Measurements from ENCODE around the gene SUPT3H. TPM values are rescaled to one million over a fixed set of nuclear protein-coding genes. Genes with fewer than 3 reads are reported as not detected.

Gene SUPT3H
- total and polyA plus RNA-seq, 4 donors = 0.85 to 4.8 (median 2.4) TPM

- no peak for TF ChIP-seq CTCF (IDR thresholded peaks at IDR 0.05; ENCODE audit: low read depth, low read length, missing input control)
These were observed 265.0 kb downstream of the SUPT3H start (continued) for GRCh38 chr6:45112711-45113110.

GRCh38 chr6:45109551-45109950 lies 268.2 kb downstream of the SUPT3H start:
- no peak for TF ChIP-seq RAD21 (IDR thresholded peaks at IDR 0.05)
- no peak for TF ChIP-seq FOXA2 (IDR thresholded peaks at IDR 0.05)
- TF ChIP-seq RXRA (IDR thresholded peaks at IDR 0.05) = no peak
- TF ChIP-seq JUND (IDR thresholded peaks at IDR 0.05) = no peak
- no peak for TF ChIP-seq REST (IDR thresholded peaks at IDR 0.05)
- TF ChIP-seq HNF4A (conservative IDR thresholded peaks at IDR 0.05) = no peak
- no peak for TF ChIP-seq EGR1 (IDR thresholded peaks at IDR 0.05; ENCODE audit: low read depth in 2 of 2)
- TF ChIP-seq HNF4G (IDR thresholded peaks at IDR 0.05) = no peak
- no peak for TF ChIP-seq SP1 (IDR thresholded peaks at IDR 0.05)
- TF ChIP-seq ATF3 (IDR thresholded peaks at IDR 0.05) = no peak
- no peak for TF ChIP-seq MAX (IDR thresholded peaks at IDR 0.05)
- TF ChIP-seq FOXA1 (IDR thresholded peaks at IDR 0.05) = no peak
- TF ChIP-seq TAF1 (conservative IDR thresholded peaks at IDR 0.05) = no peak
- TF ChIP-seq YY1 (IDR thresholded peaks at IDR 0.05) = no peak
- TF ChIP-seq CTCF (IDR thresholded peaks at IDR 0.05; ENCODE audit: low read depth, low read length, missing input control) = no peak
- no peak for TF ChIP-seq GABPA (IDR thresholded peaks at IDR 0.05 in 1 of 2, conservative IDR thresholded peaks at IDR 0.05 in 1 of 2)
- no peak for TF ChIP-seq NR2F2 (IDR thresholded peaks at IDR 0.05)
- TF ChIP-seq ZBTB33 (IDR thresholded peaks at IDR 0.05) = no peak
- no peak overlapping the region for H3K27ac ChIP-seq (ENCODE audit: low read depth in 1 of 2, low read length in 2 of 2)
- no peak overlapping the region for H3K4me3 ChIP-seq (ENCODE audit: low read depth in 1 of 3, low read length in 3 of 3)
- no peaks in the 10 kb centered on the region for H3K9me3 ChIP-seq (ENCODE audit: control insufficient read depth in 4 of 4, low read length in 3 of 4)
- H3K4me1 ChIP-seq (ENCODE audit: control insufficient read depth in 4 of 4, insufficient read depth in 4 of 4, low read length in 3 of 4) = no peaks in the 10 kb centered on the region
- no peak overlapping the region for H3K9ac ChIP-seq (ENCODE audit: low read depth in 1 of 2, low read length in 2 of 2)
- no peaks in the 10 kb centered on the region for H3K36me3 ChIP-seq (ENCODE audit: control insufficient read depth in 4 of 4, insufficient read depth in 3 of 4, low read depth in 1 of 4, low read length in 3 of 4)
- H3K27me3 ChIP-seq (ENCODE audit: control insufficient read depth in 4 of 4, insufficient read depth in 4 of 4, low read length in 3 of 4) = no peaks in the 10 kb centered on the region
- no peak for DNase-seq (ENCODE audit: low spot score)
- WGBS = 58% methylated on average over 1 of the region's 1 CpG
